Karpas-422 (cell line): ENCODE data around the gene ZFR. TPM values are rescaled to one million over a fixed set of nuclear protein-coding genes. Genes with fewer than 3 reads are reported as not detected.

Source experiments
- DNase-seq: peaks from one replicate; pipeline ENCODE4 v3.0.0-alpha.2; 2015
- H2AFZ ChIP-seq: fragments of 200-600 bp; sonication (generic); 2 replicates; pipeline ENCODE4 v1.6.1; 2014; ENCODE audit warnings: antibody characterized with exemption, low read length, mixed read lengths
- H3K27ac ChIP-seq: fragments of 200-600 bp; sonication (generic); 2 replicates; pipeline ENCODE4 v1.5.1; 2014; ENCODE audit warnings: mild to moderate bottlenecking, low read length, moderate library complexity
- H3K27me3 ChIP-seq: fragments of 200-600 bp; sonication (generic); 2 replicates; pipeline ENCODE4 v1.6.1; 2014; ENCODE audit warnings: low read length, mixed read lengths
- H3K36me3 ChIP-seq: fragments of 200-600 bp; sonication (generic); 2 replicates; pipeline ENCODE4 v1.6.1; 2014; ENCODE audit warnings: low read length, mixed read lengths; ENCODE audit not compliant: insufficient read depth
- H3K4me1 ChIP-seq: fragments of 200-600 bp; sonication (generic); 2 replicates; pipeline ENCODE4 v1.6.1; 2014; ENCODE audit warnings: mild to moderate bottlenecking, low read length, mixed read lengths
- H3K4me2 ChIP-seq: fragments of 200-600 bp; sonication (generic); 2 replicates; pipeline ENCODE4 v1.6.1; 2014; ENCODE audit warnings: low read length, low read depth, mild to moderate bottlenecking; ENCODE audit not compliant: poor library complexity, severe bottlenecking
- H3K4me3 ChIP-seq: fragments of 200-600 bp; sonication (generic); 2 replicates; pipeline ENCODE4 v1.5.1; 2014; ENCODE audit warnings: mild to moderate bottlenecking, antibody characterized with exemption, low read length, mixed read lengths
- H3K79me2 ChIP-seq: fragments of 200-600 bp; sonication (generic); 2 replicates; pipeline ENCODE4 v1.6.1; 2014; ENCODE audit warnings: mild to moderate bottlenecking, low read length, mixed read lengths
- H3K9ac ChIP-seq: fragments of 200-600 bp; sonication (generic); 2 replicates; pipeline ENCODE4 v1.6.0; 2014; ENCODE audit warnings: low read length
- H3K9me2 ChIP-seq: fragments of 200-600 bp; sonication (generic), shearing (Covaris generic); replicated peaks from 2 replicates; pipeline ENCODE4 v1.6.0; 2014; ENCODE audit warnings: mild to moderate bottlenecking, low read length, moderate library complexity; ENCODE audit not compliant: insufficient read depth
- H3K9me3 ChIP-seq: fragments of 300-700, 200-600 bp; sonication (generic); 2 replicates; pipeline ENCODE4 v1.6.1; 2014; ENCODE audit warnings: low read length, mixed read lengths
- H4K20me1 ChIP-seq: fragments of 200-600 bp; sonication (generic); 2 replicates; pipeline ENCODE4 v1.6.1; 2014; ENCODE audit warnings: mild to moderate bottlenecking, antibody characterized with exemption, low read length, low read depth; ENCODE audit not compliant: insufficient read depth
- total RNA-seq: library from RNA; depleted of rRNA; stranded (reverse); fragments of >200 nt; shearing (Covaris generic); gene quantifications from 2 replicates; pipeline ENCODE4 v1.2.3, GENCODE V29; 2014; ENCODE audit warnings: low replicate concordance; rRNA removed

ZFR gene
- 59.7 and 87.7 TPM in 2 replicates for total RNA-seq

DNA sequence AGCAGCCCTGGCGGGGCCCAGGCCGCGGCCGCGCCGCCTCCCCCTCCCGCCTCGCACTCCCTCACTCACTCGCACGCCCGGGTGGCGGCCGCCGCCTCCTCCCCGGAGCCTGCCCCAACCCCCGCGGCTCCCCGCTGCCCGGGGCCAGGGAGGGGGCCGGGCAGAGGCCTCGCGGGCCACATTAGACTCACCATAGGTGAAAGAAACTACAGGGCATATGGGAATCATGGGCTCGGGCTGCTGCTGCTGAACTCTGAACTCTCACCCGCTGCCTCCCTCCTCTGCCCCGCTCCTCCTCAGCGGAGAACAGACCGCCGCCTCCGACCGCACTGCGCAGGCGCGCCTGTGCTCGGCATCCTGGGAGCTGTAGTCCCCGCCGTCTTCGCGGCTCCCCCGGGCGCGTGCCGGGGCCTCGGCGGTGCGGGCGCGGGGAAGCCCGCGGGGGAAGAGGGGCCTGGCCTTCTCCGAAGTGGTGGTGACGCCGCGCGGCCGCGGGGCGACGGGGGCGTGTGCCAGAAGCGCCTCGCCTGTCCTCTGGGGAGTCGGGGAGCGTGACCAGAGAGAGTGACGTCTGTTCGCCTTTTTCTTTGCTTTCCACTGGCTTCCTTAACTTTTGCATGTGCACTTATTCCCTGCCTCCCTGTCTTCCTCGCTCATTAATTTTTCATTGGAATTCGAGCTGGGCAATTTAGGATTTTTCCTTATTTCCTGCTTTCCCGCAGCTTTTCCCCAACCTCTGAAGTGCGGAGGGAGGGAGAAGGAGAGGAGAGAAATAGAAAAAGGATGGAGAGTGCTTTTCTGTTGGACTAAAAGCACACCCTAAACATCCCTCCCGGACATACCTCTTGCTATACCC lies at the start of gene ZFR:
Gene ZFR, minus strand, starts transcription at position 310 of the 856 bp plus-strand sequence. Its CDS starts 82 bp downstream, at position 228.
- Histone ChIP-seq H3K9me2 (no peaks in the 10 kb centered on the region), H3K79me2 (peaks cover 47% of the 10 kb centered on the region), H2AFZ (peak within 1 kb of the TSS; percentile 69)

GRCh38 chr5:32490972-32491557 lies 46.5 kb upstream of the ZFR start:
- Histone ChIP-seq H3K4me3 (no peak overlapping the region), H3K27me3 (no peaks in the 10 kb centered on the region), H3K4me1 (no peaks in the 10 kb centered on the region; the same call in 1 of the 2 replicates), H3K79me2 (no peaks in the 10 kb centered on the region), H3K9ac (no peak overlapping the region), H3K36me3 (no peaks in the 10 kb centered on the region), H4K20me1 (no peaks in the 10 kb centered on the region), H3K9me2 (no peaks in the 10 kb centered on the region), H3K9me3 (no peaks in the 10 kb centered on the region), H3K27ac (no peak overlapping the region), H2AFZ (no peak overlapping the region), H3K4me2 (no peak overlapping the region)
- DNase-seq = no peak

More for the DNA sequence above, at the start of gene ZFR:
- Histone ChIP-seq H3K9me3 (no peaks in the 10 kb centered on the region), H3K4me1 (peaks cover 32% of the 10 kb centered on the region), H3K4me2 (peak within 1 kb of the TSS; percentile 86), H3K27ac (peak within 1 kb of the TSS; percentile 71), H3K27me3 (no peaks in the 10 kb centered on the region), H3K36me3 (peaks cover 8% of the 10 kb centered on the region; the same call in 1 of the 2 replicates), H4K20me1 (peaks cover 10% of the 10 kb centered on the region; the same call in 1 of the 2 replicates), H3K4me3 (peak within 1 kb of the TSS; percentile 73), H3K9ac (peak within 1 kb of the TSS; percentile 80)
- DNase-seq = peak; percentile 96

DNA sequence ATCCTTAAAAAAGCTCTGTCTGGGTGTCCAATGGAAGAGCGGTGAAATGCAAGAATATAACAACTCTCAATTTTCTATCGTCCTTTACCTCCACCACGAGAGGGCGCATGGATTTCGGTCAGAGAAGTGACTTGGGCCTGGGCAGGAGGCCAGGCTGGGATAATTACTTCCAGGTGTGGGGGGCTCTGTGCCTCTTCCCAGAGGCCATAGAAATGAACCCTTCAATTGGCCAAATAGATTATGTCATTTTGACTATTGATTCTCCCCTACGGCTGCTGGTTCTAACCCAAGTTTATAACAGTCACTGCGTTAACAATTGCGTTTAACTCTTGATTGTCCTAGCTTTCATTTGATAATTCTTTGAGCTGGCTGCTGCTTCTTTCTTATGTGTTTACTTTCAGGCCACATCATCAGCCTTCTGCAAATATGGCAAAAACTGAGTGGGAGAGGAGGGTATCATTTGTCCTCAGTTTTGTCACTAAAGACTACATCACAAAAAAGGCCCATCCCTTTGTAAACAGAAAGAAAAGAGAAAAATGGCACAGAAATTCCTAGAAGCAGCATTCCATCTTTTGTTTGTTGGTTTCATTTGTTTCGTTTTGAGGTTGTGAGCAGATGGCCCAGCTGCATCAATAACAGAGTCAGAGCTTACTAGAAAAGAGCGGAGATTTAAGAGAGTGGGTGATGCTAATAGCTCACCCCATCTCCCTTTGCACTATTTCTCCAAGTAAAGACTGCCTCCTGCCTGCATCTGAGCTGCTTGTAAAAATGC lies 45.4 kb upstream of the ZFR start:
- H2AFZ ChIP-seq = no peak overlapping the region
- H3K79me2 ChIP-seq = no peaks in the 10 kb centered on the region
- no peak overlapping the region for H3K9ac ChIP-seq
- no peak overlapping the region for H3K4me3 ChIP-seq
- no peak overlapping the region for H3K4me2 ChIP-seq
- no peaks in the 10 kb centered on the region; the same call in 1 of the 2 replicates for H3K4me1 ChIP-seq
- no peaks in the 10 kb centered on the region for H3K36me3 ChIP-seq
- H3K9me3 ChIP-seq = no peaks in the 10 kb centered on the region
- H3K9me2 ChIP-seq = no peaks in the 10 kb centered on the region
- H3K27ac ChIP-seq = no peak overlapping the region
- H4K20me1 ChIP-seq = no peaks in the 10 kb centered on the region
- H3K27me3 ChIP-seq = no peaks in the 10 kb centered on the region
- peak; percentile 89 for DNase-seq

DNA sequence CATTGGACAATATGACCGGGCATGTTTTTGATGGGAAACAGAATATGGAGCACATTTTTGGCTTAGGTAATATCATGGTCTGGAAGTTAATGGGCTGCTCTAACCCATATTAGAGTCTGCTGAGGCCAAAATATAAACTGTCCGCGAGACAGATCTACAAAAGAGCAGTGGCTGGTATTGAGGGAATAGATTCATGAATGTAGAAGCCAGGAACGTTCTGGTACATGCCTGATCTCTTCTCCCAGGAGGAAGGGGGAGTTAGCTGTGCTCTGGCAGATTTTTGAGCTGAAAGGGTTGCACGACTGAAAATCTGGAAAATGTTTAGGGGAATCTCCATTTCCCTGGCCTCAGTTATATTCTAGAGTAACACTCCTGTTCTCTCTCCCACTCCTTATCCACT lies 42.9 kb upstream of the ZFR start:
- Histone ChIP-seq H3K27me3 (no peaks in the 10 kb centered on the region), H3K79me2 (no peaks in the 10 kb centered on the region), H4K20me1 (no peaks in the 10 kb centered on the region), H3K4me2 (no peak overlapping the region), H3K27ac (no peak overlapping the region), H3K9ac (no peak overlapping the region), H3K9me3 (no peaks in the 10 kb centered on the region), H3K36me3 (no peaks in the 10 kb centered on the region), H3K9me2 (no peaks in the 10 kb centered on the region), H2AFZ (no peak overlapping the region), H3K4me3 (no peak overlapping the region), H3K4me1 (no peaks in the 10 kb centered on the region; the same call in 1 of the 2 replicates)
- DNase-seq = no peak

GRCh38 chr5:32487008-32487407 lies 42.5 kb upstream of the ZFR start:
- Histone ChIP-seq H3K4me2 (no peak overlapping the region), H3K4me3 (no peak overlapping the region), H3K9ac (no peak overlapping the region), H3K4me1 (no peaks in the 10 kb centered on the region; the same call in 1 of the 2 replicates), H3K79me2 (no peaks in the 10 kb centered on the region), H4K20me1 (no peaks in the 10 kb centered on the region), H3K27ac (no peak overlapping the region), H2AFZ (no peak overlapping the region), H3K27me3 (no peaks in the 10 kb centered on the region), H3K36me3 (no peaks in the 10 kb centered on the region), H3K9me3 (no peaks in the 10 kb centered on the region), H3K9me2 (no peaks in the 10 kb centered on the region)
- DNase-seq = no peak

DNA sequence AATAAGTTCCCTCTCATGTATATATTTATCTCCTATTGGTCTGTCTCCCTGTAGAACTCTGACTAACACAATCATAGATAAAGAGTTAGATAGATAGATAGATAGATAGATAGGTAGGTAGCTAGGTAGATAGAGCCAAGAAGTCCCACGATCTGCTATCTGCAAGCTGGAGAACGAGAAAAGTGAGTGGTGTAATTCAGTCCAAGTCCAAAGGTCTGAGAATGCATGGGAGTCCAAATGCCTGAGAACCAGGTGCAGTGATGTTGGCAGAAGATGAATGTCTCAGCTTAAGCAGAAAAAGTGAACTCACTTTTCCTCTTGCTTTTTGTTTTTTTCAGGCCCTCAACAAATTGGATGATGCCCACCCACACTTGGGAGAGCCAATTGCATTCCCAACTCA lies 37.7 kb upstream of the ZFR start:
- H3K36me3 ChIP-seq = no peaks in the 10 kb centered on the region
- no peak for DNase-seq
- no peak overlapping the region for H3K4me3 ChIP-seq
- H3K9me2 ChIP-seq = no peaks in the 10 kb centered on the region
- no peaks in the 10 kb centered on the region for H3K79me2 ChIP-seq
- no peak overlapping the region for H3K27ac ChIP-seq
- no peak overlapping the region for H3K9ac ChIP-seq
- H2AFZ ChIP-seq = no peak overlapping the region
- no peaks in the 10 kb centered on the region for H4K20me1 ChIP-seq
- no peaks in the 10 kb centered on the region for H3K4me1 ChIP-seq
- no peak overlapping the region for H3K4me2 ChIP-seq
- no peaks in the 10 kb centered on the region for H3K27me3 ChIP-seq
- no peaks in the 10 kb centered on the region for H3K9me3 ChIP-seq

DNA sequence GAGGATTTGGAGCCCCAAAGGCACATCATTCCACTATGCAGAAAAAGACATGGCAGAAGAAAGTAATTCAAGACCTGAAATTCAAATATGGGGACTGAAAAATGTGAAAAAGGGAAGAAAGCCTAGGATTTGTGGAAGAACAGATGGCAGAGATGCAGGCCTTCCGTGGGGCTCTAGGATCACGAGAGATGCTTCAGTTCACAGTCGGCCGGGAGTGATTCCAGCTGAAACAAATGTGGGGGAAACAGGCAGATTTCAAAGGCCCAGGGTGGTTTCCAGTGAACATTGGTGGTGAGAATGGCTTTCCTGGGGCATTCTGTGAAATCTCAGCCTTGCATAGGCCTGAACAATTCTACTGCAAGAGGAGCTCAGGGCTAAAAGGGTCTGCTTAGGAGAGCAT lies 34.6 kb upstream of the ZFR start:
- no peaks in the 10 kb centered on the region for H3K9me3 ChIP-seq
- H2AFZ ChIP-seq = no peak overlapping the region
- DNase-seq = no peak
- no peaks in the 10 kb centered on the region for H3K36me3 ChIP-seq
- no peaks in the 10 kb centered on the region for H3K27me3 ChIP-seq
- no peak overlapping the region for H3K4me2 ChIP-seq
- H3K4me1 ChIP-seq = no peaks in the 10 kb centered on the region
- no peaks in the 10 kb centered on the region for H3K9me2 ChIP-seq
- no peak overlapping the region for H3K4me3 ChIP-seq
- no peaks in the 10 kb centered on the region for H4K20me1 ChIP-seq
- no peaks in the 10 kb centered on the region for H3K79me2 ChIP-seq
- H3K9ac ChIP-seq = no peak overlapping the region
- H3K27ac ChIP-seq = no peak overlapping the region

DNA sequence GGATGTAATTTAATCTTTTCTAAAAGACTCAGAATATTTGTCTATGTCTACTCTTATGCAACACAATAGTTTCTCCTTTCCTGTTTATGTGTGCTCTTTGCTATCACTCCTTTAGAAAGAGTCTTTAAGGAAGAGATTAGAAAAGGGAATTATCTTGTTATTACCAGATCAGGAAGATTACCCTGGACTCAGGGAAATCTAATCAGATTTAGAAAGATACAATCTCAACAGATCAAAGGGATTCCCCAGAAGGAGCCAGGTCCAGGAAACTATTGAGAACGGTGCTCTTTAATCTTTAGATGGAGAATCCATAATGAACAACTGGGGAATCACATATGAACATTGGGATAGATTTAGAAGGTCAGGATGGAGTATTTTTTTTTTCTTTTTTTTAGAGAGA lies 32.4 kb upstream of the ZFR start:
- Histone ChIP-seq H3K27ac (no peak overlapping the region), H3K9ac (no peak overlapping the region), H3K27me3 (no peaks in the 10 kb centered on the region), H3K4me2 (no peak overlapping the region), H3K9me3 (no peaks in the 10 kb centered on the region), H4K20me1 (no peaks in the 10 kb centered on the region), H3K79me2 (no peaks in the 10 kb centered on the region), H3K36me3 (no peaks in the 10 kb centered on the region), H2AFZ (no peak overlapping the region), H3K4me3 (no peak overlapping the region), H3K9me2 (no peaks in the 10 kb centered on the region), H3K4me1 (no peaks in the 10 kb centered on the region)
- DNase-seq = no peak
